Posterior vena cava (tissue), 2 donors: ENCODE data around the gene ADTRP. TPM values are rescaled to one million over a fixed set of nuclear protein-coding genes. Genes with fewer than 3 reads are reported as not detected.
A peak's percentile ranks its signal among the peaks of the same experiment; 100 is the strongest.

Source experiments
- DNase-seq: peaks from one replicate; pipeline ENCODE4 v3.0.0-alpha.2; 2020; ENCODE audit warnings: low spot score
- intact Hi-C, 2 donors: fragments of 100-400 bp; cut with DNase I; formaldehyde crosslinking; loops; one replicate each; pipeline versions ENCODE4 v1.14.1 to v1.14.2; 2022 to 2023
- total RNA-seq, 2 donors: library from RNA; stranded (reverse); fragmentation: NEBNext Ultra II Directional; extraction: Animal tissue kit (Norgen Biotek cat#: 25700); gene quantifications; one replicate each; pipeline ENCODE4 v1.2.1, GENCODE V29; 2021
- donor health status: DM: yes; HTN: yes; CAD: no.
- donor health status: DM: yes; HTN: yes; CAD: no.

ADTRP gene
- total RNA-seq, 2 donors from 2014 or later: 0.48 to 1.2 TPM

GRCh38 chr6:11738234-11738633 is 40.4 kb downstream of the ADTRP start:
- DNase-seq: no peak
- intact Hi-C loops: no loop called here

- no peak for DNase-seq
- intact Hi-C loops: no loop called here
Observed at GRCh38 chr6:11736601-11737000, 42.0 kb downstream of the ADTRP start.

GRCh38 chr6:11734861-11735613 is 43.6 kb downstream of the ADTRP start:
- intact Hi-C loops: no loop called here
- DNase-seq: no peak

- intact Hi-C loops: loop anchor here in 1 of 2 donors (2.0 kb wide), 1 partner anchor 55 kb away; no protein-coding TSS in a partner anchor
- peak; percentile 93 for DNase-seq
Observed at GRCh38 chr6:11732036-11732631, 46.5 kb downstream of the ADTRP start.

- no peak for DNase-seq
- intact Hi-C loops: no loop called here
Observed at GRCh38 chr6:11731423-11731822, 47.2 kb downstream of the ADTRP start.

- DNase-seq: no peak
- intact Hi-C loops: no loop called here
Observed at GRCh38 chr6:11730641-11731040, 48.0 kb downstream of the ADTRP start.

GRCh38 chr6:11729076-11729475 is 49.5 kb downstream of the ADTRP start:
- DNase-seq: no peak
- intact Hi-C loops: no loop called here

- intact Hi-C loops: no loop called here
- DNase-seq: no peak
Observed at GRCh38 chr6:11727998-11728961, 50.3 kb downstream of the ADTRP start.

- intact Hi-C loops: no loop called here
- DNase-seq: no peak
Observed at GRCh38 chr6:11727346-11727997, 51.1 kb downstream of the ADTRP start.

- DNase-seq: no peak
- intact Hi-C loops: no loop called here
Observed at GRCh38 chr6:11724286-11724685, 54.3 kb downstream of the ADTRP start.

- DNase-seq: no peak
- intact Hi-C loops: loop anchor here in 1 of 2 donors (1.0 kb wide), 1 partner anchor 19 kb away; no protein-coding TSS in a partner anchor
Observed at GRCh38 chr6:11722805-11723631, 55.6 kb downstream of the ADTRP start.

GRCh38 chr6:11722220-11722619 is 56.4 kb downstream of the ADTRP start:
- intact Hi-C loops: no loop called here
- no peak for DNase-seq

- DNase-seq: no peak
- intact Hi-C loops: no loop called here
Observed at GRCh38 chr6:11718463-11718862, 60.1 kb downstream of the ADTRP start.

GRCh38 chr6:11718031-11718430 is 60.6 kb downstream of the ADTRP start:
- intact Hi-C loops: no loop called here
- no peak for DNase-seq

GRCh38 chr6:11714798-11715285 is 63.8 kb downstream of the ADTRP start:
- no peak for DNase-seq
- intact Hi-C loops: no loop called here

- no peak for DNase-seq
- intact Hi-C loops: no loop called here
Observed at GRCh38 chr6:11714116-11714797, 64.3 kb downstream of the ADTRP start.

- intact Hi-C loops: no loop called here
- no peak for DNase-seq
Observed at GRCh38 chr6:11712760-11713159, 65.8 kb downstream of the ADTRP start.
